Kidney (tissue), 14 donors: Measurements from ENCODE around the gene SPEM2. TPM values are rescaled to one million over a fixed set of nuclear protein-coding genes. Genes with fewer than 3 reads are reported as not detected.

Experiments
- DNase-seq, 5 donors: peaks; one replicate each; pipeline ENCODE4 v3.0.0-alpha.2; 2013 to 2020
- FAIRE-seq: peaks from 2 replicates; lab custom pipeline; 2012; peaks lifted over from hg19 to GRCh38; lab: Jason Lieb, UNC
- H3K27ac ChIP-seq, 2 donors: one replicate each; pipeline ENCODE4 v1.7.0; 2013; ENCODE audit warnings: low read depth in 2 of 2, low read length in 2 of 2, inconsistent platforms in 1 of 2
- H3K27me3 ChIP-seq: one replicate; pipeline ENCODE4 v1.7.1; 2013; ENCODE audit warnings: low read length, inconsistent platforms; ENCODE audit not compliant: control insufficient read depth, insufficient read depth
- H3K36me3 ChIP-seq, 3 donors: one replicate each; pipeline versions ENCODE4 v1.7.0 to v1.7.1; 2013; ENCODE audit warnings: low read length in 3 of 3, control low read depth in 1 of 3, inconsistent platforms in 1 of 3; ENCODE audit not compliant: insufficient read depth in 3 of 3, control insufficient read depth in 2 of 3
- H3K4me1 ChIP-seq, 3 donors: one replicate each; pipeline versions ENCODE4 v1.7.0 to v1.7.1; 2013; ENCODE audit warnings: low read length in 3 of 3, inconsistent platforms in 1 of 3, low read depth in 1 of 3; ENCODE audit not compliant: control insufficient read depth in 2 of 3, insufficient read depth in 2 of 3
- H3K4me3 ChIP-seq, 3 donors: one replicate each; pipeline versions ENCODE4 v1.7.0 to v1.8.1; 2013; ENCODE audit warnings: low read length in 3 of 3, control low read depth in 1 of 3, inconsistent platforms in 1 of 3
- H3K9ac ChIP-seq, 3 donors: one replicate each; pipeline versions ENCODE4 v1.7.0 to v1.7.1; 2013; ENCODE audit warnings: low read length in 3 of 3, control low read depth in 1 of 3, inconsistent platforms in 1 of 3
- H3K9me3 ChIP-seq, 3 donors: one replicate each; pipeline versions ENCODE4 v1.7.0 to v1.7.1; 2013; ENCODE audit warnings: low read length in 3 of 3, control low read depth in 1 of 3, inconsistent platforms in 1 of 3; ENCODE audit not compliant: control insufficient read depth in 2 of 3, insufficient read depth in 1 of 3
- intact Hi-C: fragments of 100-400 bp; cut with DNase I; formaldehyde crosslinking; loops from one replicate; pipeline ENCODE4 v1.11.1; 2022
- polyA plus RNA-seq: library from polyadenylated mRNA; stranded (reverse); fragments of 350-450 nt; fragmentation: Illumina TruSeq; extraction: RNeasy Lipid Tissue Mini Kit (QIAGEN cat#74804); gene quantifications from one replicate; pipeline ENCODE4 v1.2.3, GENCODE V29; 2014; ENCODE audit warnings: low read depth, low replicate concordance; ENCODE audit not compliant: insufficient read depth
- total RNA-seq: library from RNA; stranded (reverse); fragmentation: NEBNext Ultra II Directional; extraction: Animal tissue kit (Norgen Biotek cat#: 25700); gene quantifications from one replicate; pipeline ENCODE4 v1.2.1, GENCODE V29; 2021
- TF ChIP-seq, protein P1 (sequence below): IDR thresholded peaks from 3 replicates; pipeline ENCODE4 v1.5.1; 2012; ENCODE audit warnings: mild to moderate bottlenecking, moderate library complexity, borderline replicate concordance; ENCODE audit not compliant: insufficient read depth; ENCODE audit errors: extremely low read depth
- donor health status: control.
- donor health status: control.
- donor health status: control.
- donor health status: control.
- donor health status: control.
- donor health status: DM: yes; HTN: yes; CAD: no.
- donor health status: Normal renal cell carcinoma (clear cell type).

The SPEM2 gene
- total and polyA plus RNA-seq, 2 donors from 2014 or later: not detected

DNA sequence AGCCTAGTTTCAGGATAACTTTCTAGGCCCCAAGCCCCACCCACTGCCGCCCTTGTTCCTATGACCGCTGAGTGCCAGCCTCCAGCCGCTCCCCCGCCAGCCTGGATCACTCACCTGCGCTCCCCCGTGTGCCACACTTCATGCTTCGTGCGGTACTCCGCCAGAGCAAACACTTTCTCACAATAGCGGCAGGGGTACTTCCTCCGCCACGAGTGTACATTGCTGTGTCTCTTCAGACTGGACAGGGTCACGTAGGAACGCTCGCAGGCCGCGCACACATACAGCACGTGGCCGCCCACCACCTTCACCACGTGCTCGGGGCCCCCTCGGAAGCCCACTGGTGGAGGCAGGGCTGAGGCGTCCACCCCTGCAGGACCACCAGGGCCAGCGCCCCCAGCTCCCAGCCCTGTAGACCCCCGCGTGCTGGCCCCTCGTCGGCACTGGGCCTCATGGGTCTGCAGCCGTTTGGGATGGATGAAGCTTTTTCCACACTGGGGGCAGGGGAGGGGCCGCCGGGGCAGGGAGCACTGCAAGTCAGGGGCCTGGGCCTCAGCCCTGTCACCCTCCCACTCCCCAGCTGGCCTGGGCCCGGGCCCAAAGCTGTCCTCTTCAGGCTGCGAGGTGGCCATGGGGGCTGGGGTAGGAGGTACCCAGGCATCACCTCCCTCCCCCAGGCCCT, 40.3 kb downstream of the SPEM2 start:
- DNase-seq: peak; percentile 64 to 82 (median 78)
- Histone ChIP-seq H3K4me1 (peaks cover 0 to 6% (median 4%) of the 10 kb centered on the region in 3 donors), H3K36me3 (peaks cover 0 to 9% (median 5%) of the 10 kb centered on the region in 3 donors), H3K9me3 (no peaks in the 10 kb centered on the region), H3K9ac (no peak overlapping the region), H3K27me3 (no peaks in the 10 kb centered on the region), H3K27ac (peak overlapping the region; percentile 55 to 72), H3K4me3 (no peak overlapping the region)
- FAIRE-seq: no peak
- TF ChIP-seq, protein P1, sequence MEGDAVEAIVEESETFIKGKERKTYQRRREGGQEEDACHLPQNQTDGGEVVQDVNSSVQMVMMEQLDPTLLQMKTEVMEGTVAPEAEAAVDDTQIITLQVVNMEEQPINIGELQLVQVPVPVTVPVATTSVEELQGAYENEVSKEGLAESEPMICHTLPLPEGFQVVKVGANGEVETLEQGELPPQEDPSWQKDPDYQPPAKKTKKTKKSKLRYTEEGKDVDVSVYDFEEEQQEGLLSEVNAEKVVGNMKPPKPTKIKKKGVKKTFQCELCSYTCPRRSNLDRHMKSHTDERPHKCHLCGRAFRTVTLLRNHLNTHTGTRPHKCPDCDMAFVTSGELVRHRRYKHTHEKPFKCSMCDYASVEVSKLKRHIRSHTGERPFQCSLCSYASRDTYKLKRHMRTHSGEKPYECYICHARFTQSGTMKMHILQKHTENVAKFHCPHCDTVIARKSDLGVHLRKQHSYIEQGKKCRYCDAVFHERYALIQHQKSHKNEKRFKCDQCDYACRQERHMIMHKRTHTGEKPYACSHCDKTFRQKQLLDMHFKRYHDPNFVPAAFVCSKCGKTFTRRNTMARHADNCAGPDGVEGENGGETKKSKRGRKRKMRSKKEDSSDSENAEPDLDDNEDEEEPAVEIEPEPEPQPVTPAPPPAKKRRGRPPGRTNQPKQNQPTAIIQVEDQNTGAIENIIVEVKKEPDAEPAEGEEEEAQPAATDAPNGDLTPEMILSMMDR: no peak
- intact Hi-C loops: no loop called here

GRCh38 chr17:7466318-7466638, 40.9 kb downstream of the SPEM2 start:
- no peak overlapping the region for H3K4me3 ChIP-seq
- H3K27me3 ChIP-seq: no peaks in the 10 kb centered on the region
- peak overlapping the region; percentile 55 to 72 for H3K27ac ChIP-seq
- no peak overlapping the region for H3K9ac ChIP-seq
- no peak for FAIRE-seq
- peaks cover 0 to 9% (median 5%) of the 10 kb centered on the region in 3 donors for H3K36me3 ChIP-seq
- peaks cover 0 to 6% (median 4%) of the 10 kb centered on the region in 3 donors for H3K4me1 ChIP-seq
- TF ChIP-seq, protein P1: no peak
- H3K9me3 ChIP-seq: no peaks in the 10 kb centered on the region
- no peak for DNase-seq
- intact Hi-C loops: no loop called here

DNA sequence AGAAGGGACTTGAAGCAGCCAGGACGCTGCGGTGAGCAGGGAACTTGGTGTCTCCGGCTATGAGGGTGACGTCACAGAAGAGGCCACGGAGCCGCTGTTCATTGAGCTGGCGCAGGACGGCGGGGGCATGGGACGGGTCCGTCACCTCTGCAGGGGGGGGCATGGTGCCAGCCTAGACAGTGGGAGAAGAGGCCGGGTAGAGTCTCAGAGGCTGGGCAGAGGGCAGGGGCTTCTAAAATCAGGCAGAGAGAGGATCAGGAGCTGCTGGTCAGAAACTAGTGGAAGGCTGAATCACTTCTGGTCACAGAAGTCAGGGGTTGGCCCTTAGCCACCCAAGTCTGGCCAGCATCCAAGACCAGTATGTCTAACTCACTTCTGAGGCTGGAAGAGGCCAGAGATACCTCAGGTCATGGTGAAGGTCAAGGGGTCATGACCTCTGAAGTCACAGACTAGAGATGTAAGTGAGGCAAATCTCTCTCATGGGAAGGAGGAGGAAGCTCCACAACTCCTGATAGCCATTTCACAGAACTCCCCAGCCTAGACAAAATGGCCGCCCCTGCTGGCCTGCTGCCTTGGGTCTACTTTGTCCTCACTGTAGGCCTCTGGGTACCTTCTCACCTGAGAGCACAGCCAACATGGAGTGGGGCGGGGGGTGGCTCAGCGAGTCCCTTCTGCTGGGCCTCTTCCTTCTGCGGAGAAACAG, 41.4 kb downstream of the SPEM2 start:
- peaks cover 0 to 9% (median 5%) of the 10 kb centered on the region in 3 donors for H3K36me3 ChIP-seq
- DNase-seq (peak in 2 of 5 donors; percentile 40 to 94), FAIRE-seq (no peak)
- H3K27me3 ChIP-seq: no peaks in the 10 kb centered on the region
- intact Hi-C loops: no loop called here
- peak overlapping the region; percentile 55 to 72 for H3K27ac ChIP-seq
- H3K9me3 ChIP-seq: no peaks in the 10 kb centered on the region
- H3K4me3 ChIP-seq: no peak overlapping the region
- H3K4me1 ChIP-seq: peaks cover 0 to 6% (median 4%) of the 10 kb centered on the region in 3 donors
- TF ChIP-seq, protein P1: no peak
- H3K9ac ChIP-seq: no peak overlapping the region
